PC-3 (cell line): ENCODE data around the gene SMG6. TPM values are rescaled to one million over a fixed set of nuclear protein-coding genes. Genes with fewer than 3 reads are reported as not detected.

Source experiments
- ATAC-seq: fragments of 200-7000 bp; cut with Tn5 transposase; 2 replicates; pipeline ENCODE4 v1.9.1; 2020; ENCODE audit warnings: mild to moderate bottlenecking, moderate library complexity
- BruUV-seq: library from RNA; stranded (reverse); fragments of 400-500 nt; replicated peaks from 2 replicates; lab custom pipeline; 2021; lab: Mats Ljungman, UMichigan
- CTCF ChIA-PET: fragments of 300-600 bp; sonication (Branson Sonifier 250); formaldehyde crosslinking; loops from one replicate; lab custom pipeline; 2022; ENCODE audit warnings: antibody characterized with exemption; lab: Charles Lee
- POLR2A ChIA-PET: fragments of 300-600 bp; sonication (Branson Sonifier 250); formaldehyde crosslinking; loops from one replicate; lab custom pipeline; 2022; ENCODE audit warnings: antibody characterized with exemption; ENCODE audit not compliant: unreplicated experiment; lab: Charles Lee
- DNase-seq: peaks from one replicate; pipeline ENCODE4 v3.0.0-alpha.2; 2015
- H2AFZ ChIP-seq: fragments of 300-600 bp; sonication (generic); 2 replicates; pipeline ENCODE4 v1.6.0; 2016; ENCODE audit warnings: antibody characterized with exemption, low read length
- H3F3A ChIP-seq: fragments of 300-600 bp; sonication (generic); one replicate; pipeline ENCODE4 v1.6.0; 2017; ENCODE audit warnings: antibody characterized with exemption, low read length, control low read depth, mild to moderate bottlenecking; ENCODE audit not compliant: unreplicated experiment
- H3K27ac ChIP-seq: fragments of 300-600 bp; sonication (generic); 2 replicates; pipeline ENCODE4 v1.5.1; 2016; ENCODE audit warnings: mild to moderate bottlenecking, low read length
- H3K27me3 ChIP-seq: fragments of 300-600 bp; sonication (generic); 2 replicates; pipeline ENCODE4 v1.6.1; 2016; ENCODE audit warnings: low read length, mixed read lengths
- H3K36me3 ChIP-seq: fragments of 300-600 bp; sonication (generic); 2 replicates; pipeline ENCODE4 v1.6.1; 2016; ENCODE audit warnings: low read depth, mixed run types, low read length, mixed read lengths
- H3K4me1 ChIP-seq: fragments of 300-600 bp; sonication (generic); 2 replicates; pipeline ENCODE4 v1.5.1; 2016; ENCODE audit warnings: low read length; ENCODE audit not compliant: insufficient read depth
- H3K4me2 ChIP-seq: fragments of 300-600 bp; sonication (generic); 2 replicates; pipeline ENCODE4 v1.6.0; 2016; ENCODE audit warnings: low read length
- H3K4me3 ChIP-seq: fragments of 300-600 bp; sonication (generic); 2 replicates; pipeline ENCODE4 v1.5.1; 2016; ENCODE audit warnings: mild to moderate bottlenecking, low read length, mixed read lengths
- H3K79me2 ChIP-seq: fragments of 300-600 bp; sonication (generic); 2 replicates; pipeline ENCODE4 v1.6.1; 2017; ENCODE audit warnings: low read length, mixed read lengths
- H3K9ac ChIP-seq: fragments of 300-600 bp; sonication (generic); 2 replicates; pipeline ENCODE4 v1.6.0; 2016; ENCODE audit warnings: mild to moderate bottlenecking, low read length
- H3K9me2 ChIP-seq: fragments of 300-600 bp; sonication (generic); replicated peaks from 2 replicates; pipeline ENCODE4 v1.6.1; 2016; ENCODE audit warnings: mixed run types, low read length, mixed read lengths
- H3K9me3 ChIP-seq: fragments of 300-600 bp; sonication (generic); 2 replicates; pipeline ENCODE4 v1.6.1; 2016; ENCODE audit warnings: low read length, mixed read lengths
- H4K20me1 ChIP-seq: fragments of 300-600 bp; sonication (generic); 2 replicates; pipeline ENCODE4 v1.6.1; 2016; ENCODE audit warnings: low read length, mixed read lengths
- EZH2 ChIP-seq: fragments of 300-600 bp; sonication (generic); IDR thresholded peaks from one replicate; pipeline ENCODE4 v1.6.1; 2017; ENCODE audit warnings: antibody characterized with exemption, mild to moderate bottlenecking, low read length; ENCODE audit not compliant: unreplicated experiment
- EZH2phosphoT487 ChIP-seq: fragments of 300-600 bp; sonication (generic); IDR thresholded peaks from 2 replicates; pipeline ENCODE4 v1.6.1; 2018; ENCODE audit warnings: mild to moderate bottlenecking, antibody characterized with exemption, low read length, borderline replicate concordance
- intact Hi-C: fragments of 100-400 bp; cut with micrococcal nuclease; formaldehyde crosslinking; loops from 2 replicates; pipeline ENCODE4 v1.9.0; 2023
- total RNA-seq: library from RNA; depleted of rRNA; stranded (reverse); fragments of >200 nt; gene quantifications from 2 replicates; pipeline ENCODE4 v1.2.3, GENCODE V29; 2014
- TF ChIP-seq, protein P1 (sequence below): fragments of 300-600 bp; sonication (generic); conservative IDR thresholded peaks from 2 replicates; pipeline ENCODE4 v1.5.1; 2017; ENCODE audit warnings: antibody characterized with exemption, low read depth, mild to moderate bottlenecking, low read length

Gene SMG6
- total RNA-seq, 1 experiment from 2014 or later = 13.4 TPM

DNA sequence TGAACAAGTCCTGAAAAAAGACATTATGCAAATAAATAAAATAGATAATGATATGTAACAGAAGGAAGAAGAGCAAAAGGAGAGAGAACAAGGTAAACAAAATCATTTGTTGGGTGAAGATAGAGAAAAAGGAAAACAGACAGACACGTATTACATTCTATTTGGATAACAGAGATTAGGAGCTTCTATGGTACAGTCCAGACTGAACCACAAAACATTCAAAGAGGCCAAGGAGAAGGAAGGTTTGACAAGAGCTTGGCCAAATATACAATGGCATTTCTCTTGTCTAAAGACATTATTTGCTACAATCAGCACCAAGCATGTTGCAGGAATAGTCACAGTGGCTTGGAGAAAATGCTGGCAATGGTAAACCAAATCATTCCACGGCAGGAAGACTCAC, 29.2 kb downstream of the SMG6 start:
- Histone ChIP-seq H3K9ac (no peak overlapping the region), H3K4me1 (no peaks in the 10 kb centered on the region), H3K9me2 (no peaks in the 10 kb centered on the region), H3K27me3 (no peaks in the 10 kb centered on the region), H3K9me3 (no peaks in the 10 kb centered on the region), H3K4me3 (no peak overlapping the region), H3F3A (no peaks in the 10 kb centered on the region), H3K79me2 (no peaks in the 10 kb centered on the region), H3K4me2 (no peak overlapping the region), H3K36me3 (no peaks in the 10 kb centered on the region), H3K27ac (no peak overlapping the region), H2AFZ (no peak overlapping the region), H4K20me1 (no peaks in the 10 kb centered on the region)
- BruUV-seq = no TSS peak
- no peak for DNase-seq
- intact Hi-C loops = no loop called here
- CTCF ChIA-PET = no interaction called here
- ATAC-seq = no peak
- TF ChIP-seq, protein P1, sequence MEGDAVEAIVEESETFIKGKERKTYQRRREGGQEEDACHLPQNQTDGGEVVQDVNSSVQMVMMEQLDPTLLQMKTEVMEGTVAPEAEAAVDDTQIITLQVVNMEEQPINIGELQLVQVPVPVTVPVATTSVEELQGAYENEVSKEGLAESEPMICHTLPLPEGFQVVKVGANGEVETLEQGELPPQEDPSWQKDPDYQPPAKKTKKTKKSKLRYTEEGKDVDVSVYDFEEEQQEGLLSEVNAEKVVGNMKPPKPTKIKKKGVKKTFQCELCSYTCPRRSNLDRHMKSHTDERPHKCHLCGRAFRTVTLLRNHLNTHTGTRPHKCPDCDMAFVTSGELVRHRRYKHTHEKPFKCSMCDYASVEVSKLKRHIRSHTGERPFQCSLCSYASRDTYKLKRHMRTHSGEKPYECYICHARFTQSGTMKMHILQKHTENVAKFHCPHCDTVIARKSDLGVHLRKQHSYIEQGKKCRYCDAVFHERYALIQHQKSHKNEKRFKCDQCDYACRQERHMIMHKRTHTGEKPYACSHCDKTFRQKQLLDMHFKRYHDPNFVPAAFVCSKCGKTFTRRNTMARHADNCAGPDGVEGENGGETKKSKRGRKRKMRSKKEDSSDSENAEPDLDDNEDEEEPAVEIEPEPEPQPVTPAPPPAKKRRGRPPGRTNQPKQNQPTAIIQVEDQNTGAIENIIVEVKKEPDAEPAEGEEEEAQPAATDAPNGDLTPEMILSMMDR = no peak
- TF ChIP-seq EZH2phosphoT487 (no peak), EZH2 (no peak)
- POLR2A ChIA-PET = no interaction called here

GRCh38 chr17:2271985-2272702, 31.4 kb downstream of the SMG6 start:
- TF ChIP-seq, protein P1 = no peak
- TF ChIP-seq EZH2 = no peak
- POLR2A ChIA-PET = no interaction called here
- no peaks in the 10 kb centered on the region for H3K27me3 ChIP-seq
- no peak overlapping the region for H3K4me2 ChIP-seq
- ATAC-seq (no peak), DNase-seq (no peak)
- no peak overlapping the region for H3K9ac ChIP-seq
- no peaks in the 10 kb centered on the region for H4K20me1 ChIP-seq
- H2AFZ ChIP-seq = no peak overlapping the region
- H3F3A ChIP-seq = no peaks in the 10 kb centered on the region
- no TSS peak for BruUV-seq
- H3K27ac ChIP-seq = no peak overlapping the region
- H3K9me2 ChIP-seq = no peaks in the 10 kb centered on the region
- H3K36me3 ChIP-seq = no peaks in the 10 kb centered on the region
- H3K4me3 ChIP-seq = no peak overlapping the region
- CTCF ChIA-PET = no interaction called here
- intact Hi-C loops = no loop called here
- H3K4me1 ChIP-seq = no peaks in the 10 kb centered on the region
- no peaks in the 10 kb centered on the region for H3K79me2 ChIP-seq
- no peaks in the 10 kb centered on the region for H3K9me3 ChIP-seq

DNA sequence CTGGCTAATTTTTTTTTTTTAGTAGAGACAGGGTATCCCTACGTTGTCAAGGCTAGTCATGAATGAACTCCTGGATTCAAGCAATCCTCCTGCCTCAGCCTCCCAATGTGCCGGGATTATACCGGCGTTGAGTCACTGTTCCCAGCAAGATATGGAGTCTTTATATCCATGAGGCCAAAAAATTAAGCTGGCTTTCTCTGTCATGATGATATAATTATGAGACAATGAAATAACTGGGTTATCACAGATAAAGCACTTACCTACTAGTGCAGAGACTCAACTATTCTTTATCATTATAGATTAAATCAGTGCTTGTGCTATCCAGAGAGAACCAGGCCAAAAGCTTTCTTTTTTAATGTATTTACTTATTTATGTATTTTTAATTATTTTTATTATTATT, 36.2 kb downstream of the SMG6 start:
- no peak overlapping the region for H3K27ac ChIP-seq
- no peaks in the 10 kb centered on the region for H3K9me2 ChIP-seq
- 0 out of 2 replicates have a peak, but pooled peaks cover under 1% of the 10 kb centered on the region for H4K20me1 ChIP-seq
- H3K9ac ChIP-seq = no peak overlapping the region
- no peaks in the 10 kb centered on the region for H3K27me3 ChIP-seq
- no peak overlapping the region for H2AFZ ChIP-seq
- ATAC-seq (no peak), DNase-seq (no peak)
- TF ChIP-seq, protein P1 = no peak
- TF ChIP-seq EZH2phosphoT487 = no peak
- no peak for TF ChIP-seq EZH2
- no peak overlapping the region for H3K4me2 ChIP-seq
- peaks cover 4% of the 10 kb centered on the region; the same call in 1 of the 2 replicates for H3K4me1 ChIP-seq
- ChIA-PET CTCF (interaction anchor here (0.6 kb wide), 1 partner anchor 209 kb away, joined by 3 read pairs; no protein-coding TSS in a partner anchor), POLR2A (no interaction called here)
- BruUV-seq = no TSS peak
- H3K36me3 ChIP-seq = no peaks in the 10 kb centered on the region
- no peaks in the 10 kb centered on the region for H3K79me2 ChIP-seq
- no peak overlapping the region for H3K4me3 ChIP-seq
- intact Hi-C loops = no loop called here
- no peaks in the 10 kb centered on the region for H3F3A ChIP-seq
- H3K9me3 ChIP-seq = no peaks in the 10 kb centered on the region
